ENCODE measurements around the gene HSD17B12. TPM values are rescaled to one million over a fixed set of nuclear protein-coding genes. Genes with fewer than 3 reads are reported as not detected.

HSD17B12 gene
- total and polyA plus RNA-seq, 2 of the 8 experiments (the other 6 are each of a cell fraction or from before 2014, with no cell fraction given) = 46.0 to 121 TPM

DNA sequence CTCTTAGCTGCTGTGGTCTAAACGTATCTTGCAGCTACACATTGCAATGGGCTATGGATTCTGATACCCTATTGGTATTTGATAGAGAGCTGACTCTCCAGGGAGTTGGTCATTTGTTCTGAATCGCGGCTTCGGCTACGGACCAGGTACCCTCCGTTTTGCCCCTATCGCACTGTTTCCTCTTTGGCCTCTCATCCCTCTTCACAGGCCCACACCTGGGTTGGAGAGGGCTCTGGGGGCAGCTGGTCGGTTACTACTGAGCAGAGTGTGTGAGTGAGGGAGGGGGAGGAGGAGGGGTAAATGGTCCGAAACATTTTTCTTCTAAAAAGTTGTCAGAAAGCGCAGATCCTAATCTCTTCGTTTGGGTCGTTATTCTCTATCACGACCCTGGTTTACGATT lies 48.8 kb upstream of the HSD17B12 start:
- Histone ChIP-seq H3K27ac (ENCODE audit: low read depth, low read length) (no peak overlapping the region), H3K23ac (ENCODE audit: insufficient read length) (no peak overlapping the region), H3K36me3 (ENCODE audit: control insufficient read depth in 2 of 4, insufficient read depth in 4 of 4, low read length in 3 of 4) (no peaks in the 10 kb centered on the region), H4K8ac (ENCODE audit: extremely low read depth, insufficient read depth, low read length) (peak overlapping the region; percentile 92; the same call in 1 of the 2 replicates), H3K4me3 (ENCODE audit: extremely low read depth in 1 of 4, insufficient read depth in 2 of 4, low read depth in 3 of 4, low read length in 4 of 4) (peak overlapping the region in 3 of 4 experiments; percentile 9 to 45 (median 22); a peak in 3 of 8 replicates), H3K18ac (ENCODE audit: extremely low read depth, low read length) (no peak overlapping the region), H3K27me3 (replicated peaks in 1 of 4; ENCODE audit: control insufficient read depth in 3 of 4, extremely low read depth in 1 of 4, insufficient read depth in 3 of 4, low read length in 3 of 4) (no peaks in the 10 kb centered on the region; a peak in 2 of 7 replicates), H3K9ac (replicated peaks in 1 of 4; ENCODE audit: extremely low read depth in 1 of 4, low read depth in 3 of 4, low read length in 3 of 4) (no peak overlapping the region), H2BK12ac (ENCODE audit: low read depth, low read length) (no peak overlapping the region), H2AFZ (ENCODE audit: low read length) (peak overlapping the region; percentile 82), H2AK5ac (ENCODE audit: low read depth, low read length) (no peak overlapping the region), H4K20me1 (replicated peaks in 1 of 2; ENCODE audit: control insufficient read depth in 1 of 2, insufficient read depth in 2 of 2, low read length in 2 of 2) (no peaks in the 10 kb centered on the region), H3K4ac (replicated peaks; ENCODE audit: insufficient read length, low read depth, low read length) (no peak overlapping the region), H3K9me3 (ENCODE audit: insufficient read depth in 2 of 2, low read depth in 1 of 2, low read length in 1 of 2) (no peaks in the 10 kb centered on the region), H3K4me2 (ENCODE audit: insufficient read depth in 1 of 2, low read depth in 2 of 2, low read length in 2 of 2) (peak overlapping the region; percentile 53 to 68), H3K56ac (replicated peaks; ENCODE audit: insufficient read length, low read depth, low read length) (no peak overlapping the region), H3K79me1 (ENCODE audit: low read depth, low read length) (no peaks in the 10 kb centered on the region), H4K91ac (replicated peaks; ENCODE audit: insufficient read length, low read length) (no peak overlapping the region), H2BK15ac (ENCODE audit: low read length) (no peak overlapping the region), H2BK5ac (ENCODE audit: low read depth, low read length) (no peak overlapping the region), H2BK20ac (ENCODE audit: low read length) (no peak overlapping the region), H3K14ac (ENCODE audit: insufficient read length) (no peak overlapping the region), H3K79me2 (ENCODE audit: control insufficient read depth in 1 of 2, insufficient read depth in 2 of 2, low read length in 2 of 2) (no peaks in the 10 kb centered on the region), H3K23me2 (ENCODE audit: low read depth, low read length) (no peaks in the 10 kb centered on the region; the same call in 1 of the 2 replicates), H4K5ac (ENCODE audit: insufficient read length, low read depth, low read length) (no peak overlapping the region), H3K4me1 (replicated peaks in 1 of 4; ENCODE audit: control insufficient read depth in 3 of 4, insufficient read depth in 4 of 4, low read length in 3 of 4) (no peaks in the 10 kb centered on the region), H2BK120ac (replicated peaks; ENCODE audit: low read depth, low read length) (no peak overlapping the region)
- WGBS, 2 experiments (ENCODE audit: extremely low coverage in 1 of 2, insufficient coverage in 1 of 2, insufficient read length in 1 of 2, insufficient replicate concordance in 2 of 2, low coverage in 1 of 2, low lambda C conversion rate in 2 of 2, missing lambda C conversion rate in 1 of 2) = 57% methylated on average over 14 of the region's 14 CpGs; no CpG with 5 or more reads in 1 of the 2 experiments
- no peak for FAIRE-seq
- no peak for DNase-seq (ENCODE audit: low read depth in 1 of 2, low spot score in 2 of 2)
- TF ChIP-seq ASH2L (IDR thresholded peaks at IDR 0.05; ENCODE audit: low read length) (no peak), KDM5A (IDR thresholded peaks at IDR 0.05; ENCODE audit: low read length) (no peak)
- TF ChIP-seq, protein P1, sequence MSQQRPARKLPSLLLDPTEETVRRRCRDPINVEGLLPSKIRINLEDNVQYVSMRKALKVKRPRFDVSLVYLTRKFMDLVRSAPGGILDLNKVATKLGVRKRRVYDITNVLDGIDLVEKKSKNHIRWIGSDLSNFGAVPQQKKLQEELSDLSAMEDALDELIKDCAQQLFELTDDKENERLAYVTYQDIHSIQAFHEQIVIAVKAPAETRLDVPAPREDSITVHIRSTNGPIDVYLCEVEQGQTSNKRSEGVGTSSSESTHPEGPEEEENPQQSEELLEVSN (IDR thresholded peaks at IDR 0.05) = no peak
- ChIA-PET CTCF (ENCODE audit: partially characterized antibody) (interaction anchor here (1.3 to 2.5 kb wide), 3 partner anchors 58 to 222 kb away, joined by 3 to 7 read pairs (median 4); no protein-coding TSS in a partner anchor), POLR2A (ENCODE audit: partially characterized antibody) (interaction anchor here (0.7 to 2.0 kb wide), 2 partner anchors 48 to 151 kb away, joined by 3 to 6 read pairs; partner anchors contain the start of gene HSD17B12)

Data from H1 (cell line).